LNCaP clone FGC (cell line): Measurements from ENCODE around the gene ACSL3.

ENCODE experiments used
- DNase-seq: peaks from one replicate; pipeline ENCODE4 v3.0.0-alpha.2; 2011; ENCODE audit warnings: low read depth
- H3K4me3 ChIP-seq: 2 replicates; pipeline ENCODE4 v1.5.1; 2011; ENCODE audit warnings: mild to moderate bottlenecking, low read depth, low read length, control low read depth
- CTCF ChIP-seq: IDR thresholded peaks from 2 replicates; pipeline ENCODE4 v1.5.1; 2012; ENCODE audit warnings: mild to moderate bottlenecking; ENCODE audit not compliant: control insufficient read depth, insufficient read depth; ENCODE audit errors: extremely low read depth

The ACSL3 gene

DNA sequence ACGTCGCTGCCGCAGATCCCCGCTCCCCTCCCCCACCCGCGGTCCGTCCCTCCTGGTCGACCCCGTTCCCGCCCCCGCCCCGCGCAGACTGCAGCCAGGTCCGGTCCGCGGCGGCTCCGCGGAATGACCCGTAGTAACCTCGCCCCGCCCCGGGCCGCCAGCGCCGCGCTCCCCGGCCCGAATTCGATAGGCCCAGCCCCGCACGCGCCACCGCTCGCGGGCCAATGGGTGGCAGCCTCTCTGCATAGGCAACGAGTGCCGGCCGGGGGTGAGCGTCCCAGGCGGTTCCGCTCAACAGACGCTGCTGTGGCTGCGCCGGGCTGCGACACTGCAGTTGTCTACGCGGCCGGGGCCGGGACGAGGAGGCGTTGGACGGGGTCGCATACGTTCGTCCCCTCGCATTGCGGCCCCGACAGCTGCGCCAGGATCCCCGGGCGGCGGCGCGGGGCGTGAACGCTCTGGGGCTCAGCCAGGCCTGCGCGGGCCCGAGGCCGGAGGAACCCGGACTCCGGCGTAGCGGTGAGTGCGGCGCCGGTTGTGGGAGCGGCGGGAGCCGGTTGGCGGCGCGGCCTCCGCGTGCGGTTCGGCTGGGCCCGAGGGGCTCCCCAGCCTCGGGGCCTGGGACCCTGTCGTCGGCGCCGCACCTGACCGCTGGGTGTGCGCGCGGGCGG lies at the start of gene ACSL3:
Gene ACSL3 (plus strand): TSS at position 297 of the 671 bp plus-strand sequence. CDS start 47,737 bp downstream, outside the sequence.
- peak within 1 kb of the TSS; percentile 82 for H3K4me3 ChIP-seq
- no peak for TF ChIP-seq CTCF
- peak; percentile 69 for DNase-seq

- TF ChIP-seq CTCF: no peak
- no peak overlapping the region for H3K4me3 ChIP-seq
- DNase-seq: no peak
These were observed 49.0 kb upstream of the ACSL3 start for GRCh38 chr2:222811828-222812227.

GRCh38 chr2:222813177-222813843 lies 47.5 kb upstream of the ACSL3 start:
- no peak overlapping the region for H3K4me3 ChIP-seq
- TF ChIP-seq CTCF: no peak
- DNase-seq: no peak

DNA sequence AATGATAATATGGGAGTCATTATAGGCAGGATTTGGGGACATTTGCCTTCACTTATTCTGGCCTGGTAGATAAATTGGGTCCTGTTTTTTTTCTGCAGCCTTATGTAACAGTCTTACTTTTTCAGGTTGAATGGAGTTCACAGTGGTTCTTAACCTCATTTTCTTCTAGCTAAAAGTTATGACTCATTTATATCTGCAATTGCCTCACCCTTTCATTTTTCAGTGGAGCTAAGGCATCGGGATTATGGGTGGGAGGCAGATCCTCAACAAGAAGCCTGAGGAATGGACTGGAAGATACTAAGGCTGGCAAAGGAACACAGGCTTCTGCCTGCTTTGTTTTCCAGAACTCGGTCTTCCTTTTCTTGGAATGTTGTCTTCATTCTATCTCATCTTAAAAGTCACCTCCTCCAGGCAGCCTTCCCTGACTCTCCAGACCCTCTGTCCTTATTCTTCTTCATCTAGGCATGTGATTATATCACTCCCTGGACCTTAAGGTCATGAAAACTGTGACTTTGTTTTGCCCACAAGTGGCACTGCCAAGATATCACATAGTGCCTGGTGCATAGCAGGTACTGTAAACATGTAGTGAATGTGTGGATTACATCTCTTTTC lies 41.0 kb upstream of the ACSL3 start:
- H3K4me3 ChIP-seq: no peak overlapping the region
- no peak for DNase-seq

DNA sequence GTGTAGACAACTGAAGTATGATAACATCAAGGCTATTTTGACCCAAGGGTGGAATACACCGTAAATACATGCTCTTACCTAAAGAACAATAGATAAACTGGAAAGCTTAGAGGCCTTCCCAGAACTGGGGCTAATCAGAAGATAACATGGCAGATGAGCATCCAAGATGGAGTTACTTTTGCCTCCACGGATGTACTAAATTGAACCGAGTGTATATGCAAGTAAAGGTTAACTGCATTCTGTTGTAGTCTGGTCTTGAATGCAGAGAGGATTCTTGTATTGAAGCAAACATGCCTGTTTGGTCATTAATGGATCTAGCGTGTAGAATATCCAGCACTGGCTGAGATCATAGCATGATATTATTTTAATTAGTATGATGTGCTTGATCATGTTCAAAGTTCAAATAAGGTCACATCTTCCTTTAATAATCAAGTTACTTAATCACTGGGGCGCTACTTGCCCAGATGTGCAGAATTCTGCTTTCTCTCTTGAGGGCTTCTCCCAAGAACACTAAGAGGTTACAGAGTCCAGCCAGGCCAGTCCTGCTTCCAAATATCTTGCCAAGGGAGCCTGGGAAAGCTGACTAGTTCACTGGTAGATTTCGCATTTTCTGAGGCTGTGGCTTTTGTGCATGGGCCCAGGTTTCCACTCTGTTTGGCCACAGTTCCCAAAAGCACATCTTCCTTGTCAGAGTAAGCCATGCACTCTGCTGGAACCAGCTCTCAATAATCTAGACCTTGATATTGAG lies 37.5 kb upstream of the ACSL3 start:
- DNase-seq: no peak
- no peak for TF ChIP-seq CTCF
- no peak overlapping the region for H3K4me3 ChIP-seq

More for the DNA sequence above, 41.0 kb upstream of the ACSL3 start:
- no peak for TF ChIP-seq CTCF

DNA sequence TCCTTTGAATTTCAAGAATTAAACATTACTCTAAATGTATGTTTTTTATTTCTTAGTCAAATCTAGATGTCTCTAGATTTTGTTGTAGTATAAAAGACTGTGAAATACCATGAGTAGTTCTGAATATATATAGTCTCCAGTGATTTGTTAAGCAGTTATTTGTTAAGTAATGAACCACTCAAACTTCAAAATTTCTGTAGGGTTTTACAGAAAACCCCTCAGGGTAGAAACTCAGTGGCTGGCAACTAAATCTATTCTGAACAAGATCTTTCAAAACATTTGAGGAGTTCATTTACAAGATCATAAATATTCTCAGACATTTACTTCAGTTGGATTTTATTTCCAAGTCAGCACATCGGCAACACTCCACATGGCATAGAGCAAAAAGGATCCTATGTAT lies 35.8 kb upstream of the ACSL3 start:
- TF ChIP-seq CTCF: no peak
- H3K4me3 ChIP-seq: no peak overlapping the region
- no peak for DNase-seq
